Kasumi-1 (cell line): ENCODE measurements around the gene RND1.
"Not testable (repeated sequence)": the region's sequence is repeated elsewhere in the genome, so short reads cannot be mapped to it uniquely, and the experiment has no call there.

Experiments
- DNase-seq, 2 experiments: peaks; one replicate each; lab custom pipeline; 2025; lab: John Stamatoyannopoulos, UW

Gene RND1

DNA sequence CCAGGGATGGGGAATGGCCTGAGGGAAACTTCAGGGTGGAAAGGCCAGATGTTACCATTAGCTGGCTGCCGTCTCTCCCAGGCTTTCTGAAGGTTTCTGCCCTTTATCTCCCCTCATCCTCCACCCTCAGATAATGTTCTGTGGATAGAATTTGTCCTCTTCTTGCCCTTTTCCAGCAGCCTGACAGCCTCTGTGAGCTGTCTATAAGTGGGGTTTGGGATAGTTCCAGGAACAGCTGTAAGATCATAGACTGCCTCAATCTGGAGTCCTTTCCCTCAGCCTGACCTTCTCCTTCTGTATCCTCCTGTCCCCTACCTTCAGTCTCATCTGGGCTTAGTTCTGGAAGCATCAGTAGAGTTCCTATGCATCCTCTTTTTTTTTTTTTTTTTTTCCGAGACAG is 2.8 kb upstream of the RND1 start:
- DNase-seq = no peak

DNA sequence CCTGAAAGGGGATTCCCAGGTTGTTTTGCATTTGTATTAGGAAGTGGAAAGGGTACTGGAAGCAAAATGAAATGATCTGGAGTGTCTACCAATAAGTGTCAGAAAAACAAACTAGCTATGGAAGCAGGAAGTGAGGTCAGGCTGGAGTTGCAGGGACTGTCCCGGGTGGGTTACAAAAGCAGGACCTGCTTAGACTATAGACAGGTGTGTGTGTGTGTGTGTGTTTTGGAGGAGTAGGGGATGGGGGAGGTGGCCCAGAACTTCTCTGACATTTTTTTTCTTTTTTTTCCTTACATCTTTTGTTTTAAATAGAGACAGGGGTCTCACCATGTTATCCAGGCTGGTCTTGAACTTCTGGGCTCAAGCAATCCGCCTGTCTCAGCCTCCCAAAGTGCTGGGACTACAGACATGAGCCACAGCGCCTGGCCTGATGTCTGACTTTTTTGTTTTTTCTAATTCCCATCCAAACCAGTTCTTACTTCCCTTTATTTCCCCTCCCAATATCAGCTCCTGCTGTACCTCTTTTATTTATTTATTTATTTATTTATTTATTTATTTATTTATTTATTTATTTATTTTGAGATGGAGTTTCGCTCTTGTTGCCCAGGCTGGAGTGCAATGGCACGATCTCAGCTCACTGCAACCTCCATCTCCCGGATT is 512 bp upstream of the RND1 start:
- DNase-seq = no peak

DNA sequence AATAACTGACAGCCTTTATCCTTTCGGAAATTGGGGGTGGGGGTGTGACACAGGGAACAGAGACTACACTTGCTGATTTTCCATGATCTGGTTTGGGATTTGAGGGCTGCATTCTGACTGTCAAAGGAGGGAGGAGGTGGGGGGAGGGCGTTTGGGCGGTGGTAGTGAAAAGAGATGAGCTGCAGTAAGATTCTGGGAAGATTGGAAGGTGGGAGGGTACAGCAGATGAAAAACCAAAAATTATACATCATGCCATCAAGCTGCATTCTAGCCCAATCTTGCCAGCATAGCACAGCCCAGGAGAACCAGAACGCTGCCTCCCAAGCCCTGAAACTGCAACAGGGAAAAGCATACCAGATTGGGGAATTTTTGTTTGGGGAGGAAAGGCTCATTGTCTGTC is 2.4 kb downstream of the RND1 start:
- no peak for DNase-seq

DNA sequence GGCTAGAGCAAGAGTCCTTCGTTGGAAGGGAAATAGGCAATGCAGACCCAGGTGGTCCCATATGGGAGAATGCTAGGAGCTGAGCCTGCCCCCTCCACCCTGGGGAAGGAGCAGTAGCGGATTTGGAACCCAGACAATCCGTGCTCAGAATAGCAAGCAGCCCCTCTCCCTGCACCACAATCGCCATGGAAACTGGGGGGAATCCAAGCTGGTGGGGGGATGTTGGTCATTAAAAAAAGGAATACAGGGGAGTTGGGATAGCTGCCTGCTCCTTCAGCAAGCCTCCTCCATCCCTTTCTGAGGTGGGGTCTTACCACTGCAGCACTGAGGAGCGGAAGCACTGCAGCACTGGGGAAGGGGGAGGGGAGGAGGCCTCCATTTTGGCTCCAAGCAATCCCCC is 2.9 kb downstream of the RND1 start:
- no peak for DNase-seq

- no peak for DNase-seq
Measured at GRCh38 chr12:48861111-48861510, 4.6 kb downstream of the RND1 start.

- not testable (repeated sequence) for DNase-seq
Measured at GRCh38 chr12:48860236-48860635, 5.4 kb downstream of the RND1 start.

DNA sequence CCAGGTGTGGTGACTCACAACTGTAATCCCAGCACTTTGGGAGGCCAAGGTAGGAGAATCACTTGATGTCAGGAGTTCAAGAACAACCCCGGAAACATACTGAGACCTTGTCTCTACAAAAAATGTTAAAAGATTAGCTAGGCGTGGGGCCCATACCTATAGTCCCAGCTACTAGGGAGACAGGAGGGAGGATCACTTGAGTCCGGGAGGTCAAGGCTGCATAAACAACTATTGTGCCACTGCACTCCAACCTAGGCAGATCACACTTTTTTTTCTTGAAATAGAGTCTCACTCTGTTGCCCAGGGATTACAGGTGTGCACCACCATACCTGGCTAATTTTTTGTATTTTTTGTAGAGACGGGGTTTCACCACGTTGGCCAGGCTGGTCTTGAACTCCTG is 6.1 kb downstream of the RND1 start:
- DNase-seq = no peak

DNA sequence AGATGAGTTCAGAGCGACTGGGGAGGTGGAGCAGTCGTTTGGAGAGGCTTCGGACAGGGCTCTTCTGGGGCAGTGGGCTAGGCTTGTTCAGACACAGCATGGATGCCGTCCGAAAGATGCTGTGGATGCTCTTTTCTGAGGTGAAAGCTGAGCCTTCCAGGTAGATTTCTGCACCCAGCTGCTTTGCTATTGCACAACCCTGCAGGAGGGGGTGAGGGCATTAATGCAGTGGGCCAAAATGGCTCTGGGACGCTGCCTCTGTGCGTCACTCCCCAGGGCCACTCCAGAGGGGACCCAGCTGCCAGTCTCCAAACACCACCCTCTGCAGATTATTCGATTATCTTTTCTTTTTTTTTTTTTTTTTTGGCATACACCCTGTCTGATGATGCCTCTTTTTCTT is 7.6 kb downstream of the RND1 start:
- no peak for DNase-seq

DNA sequence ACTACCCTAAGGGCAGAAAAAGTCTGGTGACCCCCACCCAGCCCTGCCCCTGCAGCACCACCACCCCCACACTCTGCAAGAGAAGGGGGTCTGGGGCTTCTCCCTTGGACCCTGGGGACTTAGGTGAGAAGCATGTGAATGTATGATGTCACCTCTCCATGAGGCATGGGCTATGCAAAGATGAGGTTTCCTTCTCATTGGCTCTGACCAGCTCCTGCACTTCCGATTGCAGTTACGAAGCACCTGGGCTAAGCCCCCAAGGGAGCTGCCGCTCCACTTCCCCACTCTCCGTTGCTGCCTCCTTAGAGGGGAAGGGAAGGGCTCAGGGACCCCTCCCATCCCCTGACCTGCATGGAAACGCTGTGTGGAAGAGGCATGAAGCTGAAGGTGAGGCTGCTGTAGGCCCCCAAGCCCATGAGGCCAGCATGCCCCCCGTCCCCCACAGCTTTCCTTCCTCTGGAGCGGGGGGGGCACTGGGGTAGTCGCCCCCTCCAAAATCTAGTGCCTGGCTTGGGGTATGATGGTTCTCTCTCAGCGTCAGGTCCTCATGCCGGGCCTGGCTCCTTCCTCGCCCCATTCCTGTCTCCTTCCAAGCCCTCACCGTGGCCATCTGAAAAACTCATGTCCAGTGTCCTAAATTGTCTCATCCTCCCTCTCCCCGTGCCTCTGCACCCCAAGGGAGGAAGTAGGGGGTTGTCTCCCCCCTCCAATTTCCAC is 8.2 kb downstream of the RND1 start:
- DNase-seq = no peak

GRCh38 chr12:48856379-48856778 is 9.3 kb downstream of the RND1 start:
- DNase-seq = no peak

- DNase-seq = not testable (repeated sequence)
Measured at GRCh38 chr12:48854932-48855331, 10.7 kb downstream of the RND1 start.

DNA sequence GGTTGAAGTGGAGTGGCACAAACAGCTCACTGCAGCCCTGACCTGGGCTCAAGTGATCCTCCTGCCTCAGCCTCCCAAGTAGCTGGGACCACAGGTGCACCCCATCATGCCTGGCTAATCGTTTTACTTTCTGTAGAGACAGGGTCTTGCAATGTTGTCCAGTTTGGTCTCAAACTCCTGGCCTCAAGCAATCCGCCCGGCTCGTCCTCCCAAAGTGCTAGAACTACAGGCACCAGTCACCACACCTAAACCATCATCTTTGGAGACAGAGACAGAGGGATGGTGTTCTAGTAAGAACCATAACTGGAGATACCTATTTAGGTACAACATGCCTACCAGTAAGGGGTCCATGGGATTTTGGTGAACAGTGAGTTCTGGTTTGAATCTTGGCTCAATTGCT is 11.2 kb downstream of the RND1 start:
- no peak for DNase-seq

DNA sequence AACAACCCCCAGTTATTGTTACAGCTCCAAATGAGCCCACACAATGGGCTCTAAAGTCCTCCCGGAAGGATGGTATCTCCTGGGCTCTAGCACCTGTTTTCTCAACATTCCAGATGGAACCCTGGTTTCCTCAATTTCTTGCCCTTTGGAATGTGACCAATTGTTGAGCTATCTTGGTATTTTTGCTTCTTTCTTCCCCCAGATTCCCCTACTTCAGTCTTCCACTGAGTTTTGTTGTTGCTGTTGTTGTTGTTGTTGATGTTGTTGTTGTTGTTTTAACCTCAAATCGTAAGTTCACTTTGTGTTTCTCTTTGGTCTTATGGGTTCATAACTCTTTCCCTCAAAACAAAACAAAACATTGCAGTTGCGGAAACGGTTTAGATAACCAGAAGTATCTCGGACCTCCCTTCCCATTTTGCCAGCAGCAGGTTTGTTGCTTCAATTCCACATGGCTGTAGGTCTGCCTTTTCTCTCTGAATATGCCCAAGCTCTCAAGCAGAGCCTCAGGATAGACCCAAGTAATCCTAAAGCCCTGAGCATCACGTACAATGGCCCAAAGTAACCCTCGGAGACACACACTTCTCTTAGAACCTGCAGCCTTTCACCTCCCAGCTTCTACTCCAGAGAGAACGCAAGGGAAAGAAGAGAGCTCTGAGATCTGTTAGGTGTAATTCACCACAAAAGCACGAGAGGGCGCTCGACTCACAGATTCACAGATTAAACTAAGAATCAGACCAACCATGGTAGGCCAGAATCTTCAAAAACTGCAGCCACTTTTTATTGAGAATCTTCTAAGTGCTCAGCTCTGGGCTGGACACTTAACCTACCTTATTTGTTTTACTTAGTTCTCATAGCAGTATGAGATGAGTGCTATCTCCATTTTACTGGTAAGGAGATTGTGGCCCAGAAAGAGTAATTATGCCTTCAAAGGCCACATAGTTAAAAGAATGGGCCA is 12.7 kb downstream of the RND1 start:
- DNase-seq = peak; percentile 90 to 92

- DNase-seq = peak; percentile 99
Measured at GRCh38 chr12:48851883-48852733, 13.6 kb downstream of the RND1 start, which contains the start of gene DDX23. Gene DDX23, minus strand, starts transcription at chr12:48852163. Its CDS starts 6,381 bp downstream, at chr12:48845782.

DNA sequence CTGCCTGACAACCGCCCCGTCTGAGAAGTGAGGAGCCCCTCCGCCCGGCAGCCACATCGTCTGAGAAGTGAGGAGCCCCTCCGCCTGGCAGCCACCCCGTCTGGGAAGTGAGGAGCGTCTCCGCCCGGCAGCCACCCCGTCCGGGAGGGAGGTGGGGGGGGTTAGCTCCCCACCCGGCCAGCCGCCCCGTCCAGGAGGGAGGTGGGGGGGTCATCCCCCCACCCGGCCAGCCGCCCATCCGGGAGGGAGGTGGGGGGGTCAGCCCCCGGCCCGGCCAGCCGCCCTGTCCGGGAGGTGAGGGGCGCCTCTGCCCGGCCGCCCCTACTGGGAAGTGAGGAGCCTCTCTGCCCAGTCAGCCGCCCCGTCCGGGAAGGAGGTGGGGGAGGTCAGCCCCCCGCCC is 23.6 kb downstream of the RND1 start:
- not testable (repeated sequence) for DNase-seq

GRCh38 chr12:48838048-48838447 is 27.6 kb downstream of the RND1 start:
- no peak for DNase-seq

GRCh38 chr12:48832321-48833060 is 33.2 kb downstream of the RND1 start:
- no peak for DNase-seq

DNA sequence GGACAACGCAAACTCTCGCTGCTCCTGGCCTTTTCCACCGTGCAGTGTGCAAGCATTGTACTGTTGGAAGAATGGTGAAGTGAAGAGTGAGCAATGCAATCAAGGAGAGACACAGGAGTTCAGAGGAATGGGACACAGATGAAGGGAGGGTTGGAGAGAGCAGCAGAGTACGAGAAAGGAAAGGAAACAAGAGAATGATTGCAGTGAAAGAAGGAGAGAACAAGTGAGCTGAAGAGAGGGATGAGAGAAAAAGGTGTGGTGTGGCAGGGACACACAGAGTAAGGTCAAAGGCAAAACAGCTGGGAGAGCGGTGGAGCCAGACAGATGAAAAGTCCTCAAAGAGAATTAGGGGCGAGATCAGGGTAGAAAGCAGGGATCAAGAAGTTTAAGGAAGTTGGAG is 34.4 kb downstream of the RND1 start:
- DNase-seq = no peak

DNA sequence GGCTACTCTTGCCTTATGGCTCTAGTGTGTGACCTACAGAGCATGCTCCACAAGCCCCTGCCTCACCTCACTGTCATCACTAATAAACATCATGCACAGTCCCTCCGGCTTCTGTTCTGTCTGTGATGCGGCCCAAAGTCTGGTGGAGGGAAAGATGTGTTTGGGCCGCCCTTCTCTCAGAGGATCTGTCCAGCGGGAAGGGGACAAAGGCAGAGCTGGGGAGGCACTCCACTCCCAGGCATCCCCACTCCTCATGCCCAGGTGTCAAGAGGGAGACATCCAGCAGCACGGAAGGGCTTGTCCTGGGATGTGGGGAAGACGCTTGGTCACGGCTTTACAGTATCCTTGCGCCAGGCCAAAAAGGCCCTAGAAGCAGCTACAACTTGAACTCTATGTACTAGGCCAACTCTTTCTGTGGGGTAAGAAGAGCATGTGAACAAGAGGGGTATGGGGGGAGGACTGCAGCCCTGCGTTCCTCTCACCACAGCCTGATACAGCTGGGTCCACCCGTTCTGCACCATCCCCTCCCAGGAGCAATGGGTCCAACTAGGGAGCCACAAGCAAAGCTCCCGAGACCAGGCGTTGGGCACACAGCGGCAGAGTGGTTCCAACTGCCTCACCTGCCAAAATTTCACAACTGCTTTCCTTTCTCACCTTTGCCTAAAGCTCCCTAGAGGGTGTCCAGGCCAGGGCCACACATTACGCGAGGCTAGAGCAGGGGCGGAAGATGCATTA is 36.7 kb downstream of the RND1 start:
- no peak for DNase-seq

- DNase-seq = no peak
Measured at GRCh38 chr12:48828293-48828692, 37.4 kb downstream of the RND1 start.
